ENCODE measurements around the gene COL5A2. TPM values are rescaled to one million over a fixed set of nuclear protein-coding genes. Genes with fewer than 3 reads are reported as not detected.

The COL5A2 gene
- total RNA-seq, 2 experiments from 2014 or later, result 0.32 to 0.50 TPM

DNA sequence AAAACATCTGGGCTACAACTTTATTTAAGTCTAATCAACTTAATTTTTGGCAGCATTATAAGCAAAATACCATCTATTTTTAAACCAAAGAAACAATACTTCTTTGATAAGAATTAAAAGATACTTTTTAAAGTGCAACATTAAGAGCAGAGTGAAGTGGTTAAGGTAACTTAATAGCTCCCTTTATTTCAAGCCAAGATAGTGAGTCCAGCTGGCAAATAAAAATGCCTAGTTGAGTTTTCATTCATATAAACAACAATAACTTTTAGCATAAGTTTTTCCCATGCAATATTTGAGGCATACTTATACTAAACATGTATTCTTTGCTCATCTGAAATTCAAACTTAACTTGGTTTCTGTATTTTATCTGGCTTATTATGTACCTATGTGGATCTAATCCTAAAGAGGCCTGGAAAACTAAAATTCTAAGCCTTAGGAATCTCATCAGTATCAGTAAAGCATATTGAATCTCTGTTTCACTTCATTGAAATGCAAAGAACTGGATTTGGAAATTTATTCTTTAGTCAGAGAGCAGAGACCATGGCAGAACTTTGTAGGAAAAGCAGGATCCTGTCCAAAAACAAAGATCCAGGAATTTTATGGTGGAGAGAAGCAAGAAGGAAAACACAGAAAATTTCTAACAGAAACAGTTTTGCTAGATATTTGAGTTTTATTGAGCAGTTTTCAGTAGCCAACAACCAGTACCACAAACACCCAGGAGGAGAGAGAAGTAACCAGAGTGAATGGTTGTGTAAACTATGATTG lies 109.5 kb downstream of the COL5A2 start:
- no peak overlapping the region for H3K27ac Mint-ChIP-seq
- no peak for DNase-seq
- no peak for ATAC-seq
- H3K9me3 Mint-ChIP-seq (ENCODE audit: low read depth), result no peaks in the 10 kb centered on the region
- ChIA-PET CTCF (interaction anchor here (0.8 kb wide), 1 partner anchor 43 kb away, joined by 4 read pairs; no protein-coding TSS in a partner anchor), POLR2A (no interaction called here)
- intact Hi-C loops (cut with DNase I, micrococcal nuclease), result no loop called here
- no peaks in the 10 kb centered on the region for H3K36me3 Mint-ChIP-seq (ENCODE audit: low read depth)
- H3K4me3 Mint-ChIP-seq, result no peak overlapping the region
- H3K27me3 Mint-ChIP-seq, result no peaks in the 10 kb centered on the region
- no peaks in the 10 kb centered on the region for H3K4me1 Mint-ChIP-seq

DNA sequence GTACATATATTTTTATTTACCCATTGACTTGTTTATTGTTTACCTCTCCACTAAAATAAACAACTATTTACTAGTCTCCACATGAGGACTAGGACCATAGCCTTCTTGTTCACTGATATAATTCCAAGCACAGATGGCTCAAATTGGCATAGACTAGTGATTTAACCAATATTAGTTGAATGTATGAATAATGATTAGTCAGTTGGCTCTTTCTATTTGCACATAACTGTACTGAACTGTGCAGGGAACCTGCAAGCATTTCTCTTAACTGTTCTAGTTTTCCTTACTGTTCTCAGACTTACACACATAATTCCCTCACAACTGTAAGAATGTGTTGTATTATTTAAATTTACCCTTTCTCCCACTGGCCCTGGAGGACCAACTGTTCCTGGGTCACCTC lies 113.5 kb downstream of the COL5A2 start:
- H3K4me1 Mint-ChIP-seq, result no peaks in the 10 kb centered on the region
- no peak for DNase-seq
- H3K4me3 Mint-ChIP-seq, result no peak overlapping the region
- H3K27me3 Mint-ChIP-seq, result no peaks in the 10 kb centered on the region
- no peaks in the 10 kb centered on the region for H3K36me3 Mint-ChIP-seq (ENCODE audit: low read depth)
- ChIA-PET POLR2A (no interaction called here), CTCF (interaction anchor here (1.0 kb wide), 1 partner anchor 33 kb away, joined by 3 read pairs; no protein-coding TSS in a partner anchor)
- intact Hi-C loops (cut with DNase I, micrococcal nuclease), result no loop called here
- no peak for ATAC-seq
- no peaks in the 10 kb centered on the region for H3K9me3 Mint-ChIP-seq (ENCODE audit: low read depth)
- no peak overlapping the region for H3K27ac Mint-ChIP-seq

DNA sequence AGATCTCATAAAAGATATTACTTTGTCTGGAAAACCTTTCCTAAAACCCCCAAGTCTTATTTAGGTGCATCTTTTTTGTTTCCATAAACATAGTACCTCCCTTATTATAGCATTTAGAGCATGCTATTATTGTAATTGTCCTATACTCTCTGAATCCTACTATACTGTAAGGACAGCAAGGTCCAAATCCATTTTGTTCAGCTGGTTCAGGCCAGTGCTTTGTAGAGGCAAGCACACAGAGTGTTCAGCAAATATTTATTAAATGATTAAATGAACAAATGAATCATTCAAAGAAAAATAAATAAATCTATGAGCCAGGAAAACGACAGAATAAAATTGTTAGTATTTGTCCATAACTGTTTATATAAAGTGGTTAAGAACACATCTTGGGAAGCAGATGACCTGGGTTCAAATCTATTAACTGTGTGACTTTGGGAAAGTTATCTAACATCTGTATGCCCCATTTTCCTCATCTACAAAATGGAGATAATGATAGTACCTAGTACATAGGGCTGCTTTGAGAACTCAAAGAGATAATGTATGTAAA lies 119.4 kb downstream of the COL5A2 start:
- DNase-seq, result no peak
- Mint-ChIP-seq H3K4me3 (no peak overlapping the region), H3K27me3 (no peaks in the 10 kb centered on the region), H3K9me3 (ENCODE audit: low read depth) (no peaks in the 10 kb centered on the region), H3K4me1 (no peaks in the 10 kb centered on the region), H3K27ac (no peak overlapping the region), H3K36me3 (ENCODE audit: low read depth) (no peaks in the 10 kb centered on the region)
- ChIA-PET CTCF (no interaction called here), POLR2A (no interaction called here)
- intact Hi-C loops (cut with DNase I, micrococcal nuclease), result no loop called here
- no peak for ATAC-seq

DNA sequence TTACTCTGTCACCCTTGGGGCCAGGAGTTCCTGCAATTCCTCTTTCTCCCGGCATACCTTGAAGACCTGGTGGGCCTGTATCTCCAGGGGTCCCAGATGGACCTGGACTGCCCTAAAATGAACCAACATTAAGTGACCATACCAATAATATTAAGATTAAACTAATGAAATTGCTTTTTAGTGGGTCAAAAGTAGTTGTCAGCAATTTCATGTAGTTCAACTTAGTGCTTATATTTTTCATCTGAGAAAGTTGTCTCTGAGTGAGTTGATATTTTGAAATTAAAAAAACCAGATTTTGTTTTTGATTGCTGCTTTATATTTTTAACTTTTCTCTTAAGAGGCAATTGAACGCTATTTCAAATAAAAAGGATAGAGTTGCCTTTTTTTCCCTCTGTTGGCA lies 122.2 kb downstream of the COL5A2 start:
- H3K4me3 Mint-ChIP-seq, result no peak overlapping the region
- intact Hi-C loops (cut with DNase I, micrococcal nuclease), result no loop called here
- H3K9me3 Mint-ChIP-seq (ENCODE audit: low read depth), result no peaks in the 10 kb centered on the region
- H3K27ac Mint-ChIP-seq, result no peak overlapping the region
- ChIA-PET CTCF (no interaction called here), POLR2A (no interaction called here)
- no peaks in the 10 kb centered on the region for H3K36me3 Mint-ChIP-seq (ENCODE audit: low read depth)
- no peak for DNase-seq
- no peak for ATAC-seq
- H3K4me1 Mint-ChIP-seq, result no peaks in the 10 kb centered on the region
- H3K27me3 Mint-ChIP-seq, result no peaks in the 10 kb centered on the region

DNA sequence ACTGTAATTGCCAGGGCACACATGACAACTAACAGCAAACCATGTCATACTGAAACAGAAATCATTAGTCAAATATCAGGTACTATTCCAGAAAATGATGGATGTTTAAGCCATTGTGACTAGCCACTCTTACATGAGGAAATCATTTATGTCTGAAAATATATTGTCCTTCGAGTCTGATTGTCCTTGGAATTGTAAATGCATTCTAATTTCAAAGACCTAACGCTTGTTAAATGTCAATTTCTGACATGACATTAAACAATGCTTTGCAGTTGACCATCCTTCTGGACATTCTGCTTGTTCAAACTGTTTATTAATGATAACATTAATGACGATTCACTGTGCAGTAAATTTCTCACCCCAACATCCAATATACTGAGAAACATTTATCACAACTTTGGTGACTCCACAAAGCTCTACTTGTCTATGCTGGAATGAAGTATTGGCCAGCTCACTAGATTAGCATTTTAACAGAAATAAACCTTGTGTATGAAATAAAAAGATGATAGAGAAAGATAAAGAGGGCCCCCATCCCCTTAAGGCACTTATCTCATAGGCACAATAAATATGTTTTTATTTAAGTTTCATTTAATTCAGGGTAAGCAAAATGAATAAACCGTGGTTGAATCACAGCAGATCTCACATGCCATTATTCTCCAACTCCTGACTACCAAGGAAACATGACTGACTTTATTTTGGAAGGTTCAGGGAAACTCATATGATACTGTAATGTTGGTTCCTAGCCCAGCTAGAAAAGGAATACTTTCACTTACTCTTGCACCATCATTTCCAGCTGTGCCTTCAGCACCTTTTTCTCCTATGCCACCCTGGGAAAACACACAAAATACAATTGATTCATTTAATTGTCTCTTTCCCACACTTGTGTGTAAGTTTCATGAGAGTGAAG lies 123.1 kb downstream of the COL5A2 start:
- Mint-ChIP-seq H3K27me3 (no peaks in the 10 kb centered on the region), H3K27ac (no peak overlapping the region), H3K9me3 (ENCODE audit: low read depth) (no peaks in the 10 kb centered on the region), H3K36me3 (ENCODE audit: low read depth) (no peaks in the 10 kb centered on the region), H3K4me3 (no peak overlapping the region), H3K4me1 (no peaks in the 10 kb centered on the region)
- ATAC-seq (no peak), DNase-seq (no peak)
- CTCF ChIA-PET, result no interaction called here
- intact Hi-C loops (cut with DNase I, micrococcal nuclease), result no loop called here
- POLR2A ChIA-PET, result no interaction called here

DNA sequence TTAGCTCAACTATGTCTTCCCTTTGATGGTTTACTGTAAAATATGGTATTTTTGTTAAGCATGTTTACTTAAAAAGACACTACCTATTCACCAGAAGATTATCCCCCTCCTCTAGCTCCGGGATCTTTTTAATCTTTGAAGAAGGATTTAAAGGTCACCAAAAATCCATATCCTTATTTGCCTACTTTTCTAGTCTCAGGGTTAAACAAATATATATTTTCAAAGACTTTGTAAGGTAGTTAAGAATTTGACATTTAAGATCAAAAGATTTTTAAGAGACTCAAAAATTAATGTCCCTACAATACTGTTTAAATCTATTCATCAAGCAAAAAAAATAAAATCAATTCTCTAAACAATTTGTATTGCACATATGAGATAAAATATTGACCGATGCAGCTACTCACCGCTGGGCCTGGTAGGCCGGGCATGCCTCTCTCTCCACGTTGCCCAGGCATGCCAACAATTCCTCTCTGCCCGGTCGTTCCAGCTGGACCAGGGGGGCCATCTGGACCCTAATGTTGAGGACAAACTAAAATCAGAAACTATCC lies 129.3 kb downstream of the COL5A2 start:
- Mint-ChIP-seq H3K27me3 (no peaks in the 10 kb centered on the region), H3K4me1 (no peaks in the 10 kb centered on the region), H3K4me3 (no peak overlapping the region), H3K27ac (no peak overlapping the region), H3K36me3 (ENCODE audit: low read depth) (no peaks in the 10 kb centered on the region), H3K9me3 (ENCODE audit: low read depth) (no peaks in the 10 kb centered on the region)
- intact Hi-C loops (cut with DNase I, micrococcal nuclease), result no loop called here
- ChIA-PET CTCF (interaction anchor here (1.9 kb wide), 1 partner anchor 44 kb away, joined by 8 read pairs; no protein-coding TSS in a partner anchor), POLR2A (no interaction called here)
- DNase-seq, result no peak
- ATAC-seq, result no peak

DNA sequence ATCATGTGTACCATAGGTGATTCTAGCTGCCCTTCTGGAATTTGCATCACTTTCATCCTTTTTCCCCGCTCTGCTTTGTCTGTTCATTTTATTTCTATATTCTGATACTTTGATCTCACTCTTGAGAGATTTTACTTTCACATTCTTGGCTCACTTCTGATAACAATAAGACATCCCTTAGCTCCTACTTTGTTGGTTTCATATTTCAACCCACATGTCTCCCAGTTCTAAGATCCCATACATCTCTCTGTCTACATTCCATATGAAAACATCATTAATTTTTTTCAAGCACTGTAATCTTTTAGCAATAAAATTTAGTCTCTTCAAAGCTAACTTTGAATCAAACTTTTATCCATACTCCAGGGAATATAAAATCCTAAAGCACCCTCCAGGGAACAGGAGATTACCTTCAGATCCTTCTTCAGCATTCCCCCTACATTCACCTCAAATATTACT lies 129.8 kb downstream of the COL5A2 start:
- ChIA-PET POLR2A (no interaction called here), CTCF (interaction anchor here (1.9 kb wide), 1 partner anchor 45 kb away, joined by 8 read pairs; no protein-coding TSS in a partner anchor)
- Mint-ChIP-seq H3K27me3 (no peaks in the 10 kb centered on the region), H3K36me3 (ENCODE audit: low read depth) (no peaks in the 10 kb centered on the region), H3K9me3 (ENCODE audit: low read depth) (no peaks in the 10 kb centered on the region), H3K4me1 (no peaks in the 10 kb centered on the region), H3K4me3 (no peak overlapping the region), H3K27ac (no peak overlapping the region)
- DNase-seq (no peak), ATAC-seq (no peak)
- intact Hi-C loops (cut with DNase I, micrococcal nuclease), result no loop called here

DNA sequence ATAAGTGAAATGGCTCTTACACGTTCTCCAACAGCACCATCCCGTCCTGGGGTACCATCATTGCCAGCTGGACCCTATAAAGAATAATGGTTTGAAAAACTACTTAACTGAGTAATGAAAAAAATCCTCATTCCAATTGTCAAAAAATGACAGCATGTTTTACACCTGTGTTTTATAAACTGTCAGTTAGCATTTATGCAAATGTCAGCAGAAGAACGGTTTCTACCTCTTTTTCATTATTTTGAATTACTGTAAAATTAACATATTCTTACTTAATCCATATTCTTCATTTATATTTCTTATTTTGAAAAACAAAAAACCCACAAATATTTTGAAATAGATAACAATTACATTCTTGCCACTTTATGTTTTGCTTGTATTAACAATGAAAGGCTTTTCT lies 131.4 kb downstream of the COL5A2 start:
- Mint-ChIP-seq H3K9me3 (ENCODE audit: low read depth) (no peaks in the 10 kb centered on the region), H3K4me1 (no peaks in the 10 kb centered on the region), H3K36me3 (ENCODE audit: low read depth) (no peaks in the 10 kb centered on the region), H3K4me3 (no peak overlapping the region), H3K27me3 (no peaks in the 10 kb centered on the region), H3K27ac (no peak overlapping the region)
- CTCF ChIA-PET, result no interaction called here
- intact Hi-C loops (cut with DNase I, micrococcal nuclease), result no loop called here
- POLR2A ChIA-PET, result no interaction called here
- no peak for DNase-seq
- no peak for ATAC-seq

DNA sequence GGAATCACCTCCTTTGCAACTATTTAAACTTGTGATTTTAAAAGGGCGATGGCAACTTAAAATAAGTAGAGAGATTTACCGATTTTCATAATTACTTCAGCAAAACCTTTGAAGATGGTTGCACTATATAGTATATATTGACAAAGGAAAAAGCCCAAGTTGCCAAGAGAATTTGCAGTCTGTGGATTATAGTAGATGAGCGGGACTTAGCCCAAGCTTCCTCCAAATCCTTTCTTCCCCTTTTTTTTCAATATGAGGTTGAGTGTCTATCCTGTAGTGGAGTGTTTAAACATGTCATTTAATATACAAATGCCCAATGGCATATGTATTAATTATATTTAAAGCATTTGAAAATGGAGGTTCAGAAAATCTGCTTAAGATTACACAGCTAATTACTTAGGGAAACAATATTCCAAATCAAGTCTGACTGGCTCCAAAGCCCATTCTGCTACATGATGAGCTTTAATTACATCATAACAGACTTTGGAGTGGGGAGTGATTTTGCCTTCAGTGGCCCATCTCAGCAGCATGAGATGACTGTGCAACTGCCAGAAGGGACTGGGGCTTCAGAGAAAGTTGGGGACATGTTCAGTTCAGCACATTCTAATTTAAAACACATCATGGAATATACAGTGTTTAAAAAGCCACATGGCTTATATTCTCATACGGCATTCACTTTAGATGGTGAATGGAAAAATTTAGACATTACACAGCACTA lies 132.2 kb downstream of the COL5A2 start:
- intact Hi-C loops (cut with DNase I, micrococcal nuclease), result no loop called here
- no peaks in the 10 kb centered on the region for H3K4me1 Mint-ChIP-seq
- ATAC-seq (no peak), DNase-seq (no peak)
- ChIA-PET CTCF (no interaction called here), POLR2A (no interaction called here)
- no peaks in the 10 kb centered on the region for H3K9me3 Mint-ChIP-seq (ENCODE audit: low read depth)
- no peak overlapping the region for H3K27ac Mint-ChIP-seq
- H3K4me3 Mint-ChIP-seq, result no peak overlapping the region
- H3K27me3 Mint-ChIP-seq, result no peaks in the 10 kb centered on the region
- no peaks in the 10 kb centered on the region for H3K36me3 Mint-ChIP-seq (ENCODE audit: low read depth)

DNA sequence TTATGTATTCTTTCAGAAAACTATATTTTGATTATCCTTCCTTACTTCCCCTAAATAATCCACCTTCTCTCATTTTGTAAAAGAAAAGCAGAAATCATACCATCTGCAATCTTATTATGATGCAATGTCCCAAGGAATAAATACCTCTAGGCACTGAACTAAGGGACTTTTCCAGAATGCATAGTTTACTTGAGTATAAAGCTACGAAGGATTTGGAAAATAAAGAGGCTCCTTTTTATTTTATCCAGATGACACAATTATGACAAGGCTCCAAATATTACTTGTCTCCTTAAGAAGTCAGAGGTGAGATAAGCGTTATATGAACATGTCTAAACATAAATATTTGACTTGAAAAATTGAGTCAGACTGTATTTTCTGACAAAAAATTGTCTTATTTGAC lies 133.2 kb downstream of the COL5A2 start:
- intact Hi-C loops (cut with DNase I, micrococcal nuclease), result no loop called here
- ChIA-PET POLR2A (no interaction called here), CTCF (interaction anchor here (0.6 kb wide), 1 partner anchor 550 kb away, joined by 3 read pairs; no protein-coding TSS in a partner anchor)
- Mint-ChIP-seq H3K27ac (no peak overlapping the region), H3K27me3 (no peaks in the 10 kb centered on the region), H3K9me3 (ENCODE audit: low read depth) (no peaks in the 10 kb centered on the region), H3K4me1 (no peaks in the 10 kb centered on the region), H3K36me3 (ENCODE audit: low read depth) (no peaks in the 10 kb centered on the region), H3K4me3 (no peak overlapping the region)
- DNase-seq (no peak), ATAC-seq (no peak)

DNA sequence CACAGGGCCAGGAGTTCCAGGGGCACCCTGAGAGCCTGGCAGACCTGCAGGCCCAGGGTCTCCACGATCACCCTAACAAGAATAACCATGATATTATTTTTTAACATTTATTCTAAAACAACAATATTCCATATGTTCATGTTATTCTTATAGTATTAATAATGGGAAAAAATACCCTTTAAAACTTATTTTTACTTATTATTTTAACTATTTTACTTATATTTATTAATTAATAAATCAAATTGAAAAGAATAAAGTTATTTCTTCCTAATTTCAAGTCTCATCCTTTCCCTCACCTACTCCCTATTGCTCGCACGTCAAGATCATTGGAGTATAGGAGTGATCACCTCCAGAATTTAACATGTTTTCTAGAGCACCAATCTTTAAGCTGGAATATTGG lies 133.7 kb downstream of the COL5A2 start:
- no peaks in the 10 kb centered on the region for H3K9me3 Mint-ChIP-seq (ENCODE audit: low read depth)
- ATAC-seq, result no peak
- ChIA-PET CTCF (no interaction called here), POLR2A (no interaction called here)
- H3K4me1 Mint-ChIP-seq, result no peaks in the 10 kb centered on the region
- no peak for DNase-seq
- no peak overlapping the region for H3K27ac Mint-ChIP-seq
- H3K36me3 Mint-ChIP-seq (ENCODE audit: low read depth), result no peaks in the 10 kb centered on the region
- no peak overlapping the region for H3K4me3 Mint-ChIP-seq
- intact Hi-C loops (cut with DNase I, micrococcal nuclease), result no loop called here
- H3K27me3 Mint-ChIP-seq, result no peaks in the 10 kb centered on the region

Data from activated CD4-positive, alpha-beta T cell treated with anti-CD3 and anti-CD28 coated beads for 36 hours (primary cell).